Hepatocyte (in vitro differentiated cells): ENCODE measurements around the gene SPAG16. TPM values are rescaled to one million over a fixed set of nuclear protein-coding genes. Genes with fewer than 3 reads are reported as not detected.
"Not testable (repeated sequence)": the region's sequence is repeated elsewhere in the genome, so short reads cannot be mapped to it uniquely, and the experiment has no call there.

Experiments
- DNase-seq: peaks from one replicate; pipeline ENCODE4 v3.0.0-alpha.2; 2016; ENCODE audit warnings: low spot score
- H2AFZ ChIP-seq: fragments of 200-600 bp; sonication (generic); 2 replicates; pipeline ENCODE4 v1.6.0; 2016; ENCODE audit warnings: antibody characterized with exemption, mild to moderate bottlenecking
- H3K27ac ChIP-seq: fragments of 200-600 bp; sonication (generic); 2 replicates; pipeline ENCODE4 v1.5.1; 2016; ENCODE audit warnings: mild to moderate bottlenecking
- H3K27me3 ChIP-seq: fragments of 200-600 bp; sonication (generic); 2 replicates; pipeline ENCODE4 v1.6.1; 2016
- H3K36me3 ChIP-seq: fragments of 200-600 bp; sonication (generic); replicated peaks from 2 replicates; pipeline ENCODE4 v1.5.1; 2016; ENCODE audit warnings: low read depth; ENCODE audit not compliant: insufficient read depth
- H3K4me1 ChIP-seq: fragments of 200-600 bp; sonication (generic); 2 replicates; pipeline ENCODE4 v1.5.1; 2016; ENCODE audit warnings: mild to moderate bottlenecking, moderate library complexity; ENCODE audit not compliant: insufficient read depth
- H3K4me2 ChIP-seq: fragments of 200-600 bp; sonication (generic); 2 replicates; pipeline ENCODE4 v1.6.0; 2016
- H3K4me3 ChIP-seq: fragments of 200-600 bp; sonication (generic); 2 replicates; pipeline ENCODE4 v1.5.1; 2016; ENCODE audit warnings: mild to moderate bottlenecking
- H3K79me2 ChIP-seq: fragments of 200-600 bp; sonication (generic); 2 replicates; pipeline ENCODE4 v1.6.0; 2017; ENCODE audit warnings: mild to moderate bottlenecking
- H3K9me2 ChIP-seq: fragments of 200-600 bp; sonication (generic); replicated peaks from 2 replicates; pipeline ENCODE4 v1.6.0; 2017; ENCODE audit warnings: mild to moderate bottlenecking; ENCODE audit not compliant: insufficient read depth
- H3K9me3 ChIP-seq: fragments of 200-600 bp; sonication (generic); 2 replicates; pipeline ENCODE4 v1.5.1; 2016; ENCODE audit warnings: low read depth, mild to moderate bottlenecking
- H4K20me1 ChIP-seq: fragments of 200-600 bp; sonication (generic); 2 replicates; pipeline ENCODE4 v1.6.0; 2016; ENCODE audit warnings: mild to moderate bottlenecking; ENCODE audit not compliant: insufficient read depth, poor library complexity, severe bottlenecking
- CTCF ChIP-seq: fragments of 200-600 bp; sonication (generic); IDR thresholded peaks from 2 replicates; pipeline ENCODE4 v1.5.1; 2016; ENCODE audit warnings: antibody characterized with exemption, mild to moderate bottlenecking; ENCODE audit not compliant: poor library complexity
- EZH2 ChIP-seq: fragments of 200-600 bp; sonication (generic); IDR thresholded peaks from 2 replicates; pipeline ENCODE4 v1.6.1; 2016; ENCODE audit warnings: antibody characterized with exemption, mild to moderate bottlenecking, borderline replicate concordance
- EZH2phosphoT487 ChIP-seq: fragments of 200-600 bp; sonication (generic); IDR thresholded peaks from one replicate; pipeline ENCODE4 v1.6.1; 2018; ENCODE audit warnings: antibody characterized with exemption, mild to moderate bottlenecking, low read depth, moderate library complexity; ENCODE audit not compliant: unreplicated experiment, severe bottlenecking
- WGBS: methylation state at CpG from one replicate; pipeline ENCODE4 v1.1.6; 2016; ENCODE audit warnings: low lambda C conversion rate; ENCODE audit errors: missing lambda C conversion rate; 5-methylcytosine and 5-hydroxymethylcytosine counted together
- polyA plus RNA-seq: library from polyadenylated mRNA; unstranded; fragments of >200 nt; fragmentation: Nextera tagmentation; extraction: Ambion mirVana; gene quantifications from 2 replicates; pipeline ENCODE4 v1.2.1, GENCODE V29; 2016
- total RNA-seq: library from RNA; depleted of rRNA; stranded (reverse); fragments of >200 nt; gene quantifications from 2 replicates; pipeline ENCODE4 v1.2.3, GENCODE V29; 2014

Gene SPAG16
- total and polyA plus RNA-seq, 2 experiments from 2014 or later = 52.1 to 56.9 TPM

- H2AFZ ChIP-seq = no peak overlapping the region
- H3K4me2 ChIP-seq = no peak overlapping the region
- H3K79me2 ChIP-seq = no peaks in the 10 kb centered on the region
- TF ChIP-seq EZH2phosphoT487 (no peak), EZH2 (no peak), CTCF (no peak)
- no peaks in the 10 kb centered on the region for H4K20me1 ChIP-seq
- no peak overlapping the region for H3K4me3 ChIP-seq
- no peaks in the 10 kb centered on the region for H3K36me3 ChIP-seq
- H3K27me3 ChIP-seq = no peaks in the 10 kb centered on the region
- H3K9me2 ChIP-seq = no peaks in the 10 kb centered on the region
- no peaks in the 10 kb centered on the region for H3K9me3 ChIP-seq
- H3K4me1 ChIP-seq = no peaks in the 10 kb centered on the region
- no peak overlapping the region for H3K27ac ChIP-seq
- no peak for DNase-seq
- WGBS = 91% methylated on average over 2 of the region's 2 CpGs
These were observed 17.8 kb upstream of the SPAG16 start for GRCh38 chr2:213266421-213266820.

- no peaks in the 10 kb centered on the region for H4K20me1 ChIP-seq
These were observed 12.3 kb upstream of the SPAG16 start for GRCh38 chr2:213271947-213272346.

GRCh38 chr2:213274143-213274542 is 10.1 kb upstream of the SPAG16 start:
- no peaks in the 10 kb centered on the region for H3K27me3 ChIP-seq
- H3K27ac ChIP-seq = no peak overlapping the region
- 96% methylated on average over 1 of the region's 1 CpG for WGBS
- DNase-seq = no peak
- H3K4me1 ChIP-seq = no peaks in the 10 kb centered on the region
- no peaks in the 10 kb centered on the region for H4K20me1 ChIP-seq
- no peak overlapping the region for H2AFZ ChIP-seq
- TF ChIP-seq CTCF (no peak), EZH2 (no peak), EZH2phosphoT487 (no peak)
- H3K9me3 ChIP-seq = no peaks in the 10 kb centered on the region
- no peaks in the 10 kb centered on the region for H3K79me2 ChIP-seq
- H3K9me2 ChIP-seq = no peaks in the 10 kb centered on the region
- H3K4me3 ChIP-seq = no peak overlapping the region
- no peaks in the 10 kb centered on the region for H3K36me3 ChIP-seq
- no peak overlapping the region for H3K4me2 ChIP-seq

More at GRCh38 chr2:213271947-213272346, 12.3 kb upstream of the SPAG16 start:
- H2AFZ ChIP-seq = no peak overlapping the region
- no peak for DNase-seq
- no peak overlapping the region for H3K27ac ChIP-seq
- 86% methylated on average over 1 of the region's 1 CpG for WGBS
- no peaks in the 10 kb centered on the region for H3K27me3 ChIP-seq
- no peaks in the 10 kb centered on the region for H3K36me3 ChIP-seq
- TF ChIP-seq EZH2phosphoT487 (no peak), EZH2 (no peak), CTCF (no peak)
- no peaks in the 10 kb centered on the region for H3K9me3 ChIP-seq
- H3K4me2 ChIP-seq = no peak overlapping the region
- H3K79me2 ChIP-seq = no peaks in the 10 kb centered on the region
- no peaks in the 10 kb centered on the region for H3K9me2 ChIP-seq
- H3K4me3 ChIP-seq = no peak overlapping the region
- no peaks in the 10 kb centered on the region for H3K4me1 ChIP-seq

GRCh38 chr2:213275265-213275664 is 9.0 kb upstream of the SPAG16 start:
- no peak overlapping the region for H3K4me3 ChIP-seq
- H3K36me3 ChIP-seq = no peaks in the 10 kb centered on the region
- H3K9me2 ChIP-seq = no peaks in the 10 kb centered on the region
- no peaks in the 10 kb centered on the region for H4K20me1 ChIP-seq
- no peak overlapping the region for H3K27ac ChIP-seq
- TF ChIP-seq CTCF = no peak
- no peak for TF ChIP-seq EZH2phosphoT487
- no peak for TF ChIP-seq EZH2
- no peaks in the 10 kb centered on the region for H3K4me1 ChIP-seq
- no peak for DNase-seq
- no peaks in the 10 kb centered on the region for H3K79me2 ChIP-seq
- no peaks in the 10 kb centered on the region for H3K27me3 ChIP-seq
- H2AFZ ChIP-seq = no peak overlapping the region
- 78% methylated on average over 1 of the region's 1 CpG for WGBS
- H3K4me2 ChIP-seq = no peak overlapping the region
- H3K9me3 ChIP-seq = no peaks in the 10 kb centered on the region

- not testable (repeated sequence) for H3K27me3 ChIP-seq, DNase-seq, H3K4me3 ChIP-seq, H4K20me1 ChIP-seq, H3K27ac ChIP-seq, H3K9me2 ChIP-seq, H3K4me2 ChIP-seq, H2AFZ ChIP-seq, H3K9me3 ChIP-seq, H3K79me2 ChIP-seq, H3K4me1 ChIP-seq, H3K36me3 ChIP-seq
- 82% methylated on average over 2 of the region's 2 CpGs for WGBS
These were observed 7.1 kb upstream of the SPAG16 start for GRCh38 chr2:213277134-213277533.
